AG10803 (cell line): ENCODE data around the gene ST8SIA2.

Source experiments
- DNase-seq: peaks from one replicate; pipeline ENCODE4 v3.0.0; 2010; ENCODE audit warnings: low read depth
- H3K4me3 ChIP-seq: 2 replicates; pipeline ENCODE4 v1.5.1; 2011; ENCODE audit warnings: mild to moderate bottlenecking, low read length, control low read depth
- CTCF ChIP-seq: conservative IDR thresholded peaks from 2 replicates; pipeline ENCODE4 v1.5.1; 2011; ENCODE audit warnings: mild to moderate bottlenecking, low read length, control low read depth, inconsistent platforms

Gene ST8SIA2

GRCh38 chr15:92416557-92416956 is 22.9 kb downstream of the ST8SIA2 start:
- DNase-seq: no peak
- TF ChIP-seq CTCF: no peak
- H3K4me3 ChIP-seq: no peak overlapping the region

- no peak overlapping the region for H3K4me3 ChIP-seq
- no peak for TF ChIP-seq CTCF
- DNase-seq: no peak
Observed at GRCh38 chr15:92417716-92418115, 24.0 kb downstream of the ST8SIA2 start.

- DNase-seq: no peak
- no peak for TF ChIP-seq CTCF
Observed at GRCh38 chr15:92418864-92419263, 25.2 kb downstream of the ST8SIA2 start.

GRCh38 chr15:92421976-92422375 is 28.3 kb downstream of the ST8SIA2 start:
- peak; percentile 63 for DNase-seq
- H3K4me3 ChIP-seq: no peak overlapping the region
- TF ChIP-seq CTCF: no peak

More at GRCh38 chr15:92418864-92419263, 25.2 kb downstream of the ST8SIA2 start:
- no peak overlapping the region for H3K4me3 ChIP-seq

GRCh38 chr15:92425578-92426225 is 32.0 kb downstream of the ST8SIA2 start:
- H3K4me3 ChIP-seq: no peak overlapping the region
- TF ChIP-seq CTCF: no peak
- no peak for DNase-seq

- DNase-seq: peak; percentile 91
- no peak for TF ChIP-seq CTCF
- H3K4me3 ChIP-seq: no peak overlapping the region
Observed at GRCh38 chr15:92429378-92430068, 35.8 kb downstream of the ST8SIA2 start.

- no peak for TF ChIP-seq CTCF
- no peak overlapping the region for H3K4me3 ChIP-seq
- DNase-seq: peak; percentile 44
Observed at GRCh38 chr15:92430069-92430440, 36.4 kb downstream of the ST8SIA2 start.
